NCI-H1417 (cell line): Measurements from ENCODE around the gene CDK10.

Experiments used
- DNase-seq, 3 experiments: peaks; one replicate each; lab custom pipeline; 2025; lab: John Stamatoyannopoulos, UW

CDK10 gene

GRCh38 chr16:89733322-89733721 is 46.8 kb downstream of the CDK10 start:
- DNase-seq = no peak

GRCh38 chr16:89733792-89734191 is 47.3 kb downstream of the CDK10 start:
- no peak for DNase-seq

DNA sequence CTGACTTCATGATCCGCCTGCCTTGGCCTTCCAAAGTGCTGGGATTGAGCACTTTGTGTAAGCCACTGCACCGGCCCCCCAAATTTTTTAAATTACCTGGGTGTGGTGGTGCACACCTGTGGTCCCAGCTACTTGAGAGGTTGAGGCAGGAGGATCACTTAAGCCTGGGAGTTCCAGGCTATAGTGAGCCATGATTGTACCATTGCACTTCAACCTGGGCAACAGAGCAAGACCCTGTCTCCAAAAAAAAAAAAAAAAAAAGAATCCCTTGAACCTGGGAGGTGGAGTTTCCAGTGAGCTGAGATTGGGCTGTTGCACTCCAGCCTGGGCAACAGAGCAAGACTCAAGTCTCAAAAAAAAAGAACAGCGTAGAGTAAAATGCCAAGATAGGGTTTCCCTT is 50.1 kb downstream of the CDK10 start:
- DNase-seq = no peak

GRCh38 chr16:89737341-89738071 is 51.0 kb downstream of the CDK10 start:
- no peak for DNase-seq

GRCh38 chr16:89738072-89738377 is 51.5 kb downstream of the CDK10 start:
- no peak for DNase-seq

DNA sequence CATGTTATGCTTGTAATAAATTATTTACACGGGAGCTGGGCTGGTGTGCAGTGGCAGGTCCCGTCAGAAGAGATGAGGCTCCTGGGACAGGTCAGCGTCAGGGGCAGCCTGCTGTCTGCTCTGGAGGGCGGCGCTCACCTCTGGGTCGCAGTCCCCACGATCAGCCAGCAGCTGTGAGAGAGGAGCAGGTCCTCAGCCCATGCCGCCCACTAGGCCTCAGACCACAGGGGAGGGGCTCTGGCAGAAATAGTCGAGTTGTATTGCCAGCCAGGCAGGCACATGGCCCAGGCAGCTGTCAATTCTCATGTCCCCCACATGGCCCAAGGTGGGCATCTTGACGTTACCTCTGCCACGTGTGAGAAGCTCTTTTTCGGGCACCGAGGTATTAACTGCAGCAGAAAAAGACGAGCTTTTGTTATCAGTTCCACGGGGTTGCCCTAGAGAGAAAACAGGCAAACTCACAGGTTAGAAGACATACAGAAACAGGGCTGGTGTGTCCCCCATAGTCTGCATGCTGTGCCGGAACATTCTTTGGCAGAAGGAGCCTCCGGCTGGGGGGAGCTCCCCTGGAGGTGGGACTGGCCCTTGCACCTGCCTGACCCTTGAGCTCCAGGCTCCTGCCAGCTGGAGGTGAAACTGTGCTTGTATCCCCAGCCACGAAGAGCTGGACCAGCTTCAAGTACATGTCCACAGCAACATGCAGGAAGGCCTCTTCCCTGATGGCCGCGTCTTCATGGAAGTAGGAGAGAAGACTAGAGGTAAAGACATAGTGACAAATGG is 52.2 kb downstream of the CDK10 start:
- DNase-seq = no peak

- DNase-seq = no peak
Observed at GRCh38 chr16:89739383-89739782, 52.9 kb downstream of the CDK10 start.

GRCh38 chr16:89741342-89742014 is 55.0 kb downstream of the CDK10 start:
- no peak for DNase-seq

GRCh38 chr16:89742948-89743347 is 56.5 kb downstream of the CDK10 start:
- DNase-seq = no peak

GRCh38 chr16:89744813-89745212 is 58.3 kb downstream of the CDK10 start:
- no peak for DNase-seq
